Ishikawa (cell line): ENCODE data around the gene CETP.

Experiments used
- CEBPB ChIP-seq: IDR thresholded peaks from 2 replicates; pipeline ENCODE4 v1.6.1; 2012
- CREB1 ChIP-seq: IDR thresholded peaks from 2 replicates; pipeline ENCODE4 v1.6.1; 2012; ENCODE audit warnings: low read depth
- EGR1 ChIP-seq: IDR thresholded peaks from 2 replicates; pipeline ENCODE4 v1.6.1; 2012
- EP300 ChIP-seq: IDR thresholded peaks from 2 replicates; pipeline ENCODE4 v1.6.1; 2012; ENCODE audit warnings: borderline replicate concordance
- FOXM1 ChIP-seq: IDR thresholded peaks from 2 replicates; pipeline ENCODE4 v1.6.1; 2012; ENCODE audit warnings: low read depth, borderline replicate concordance
- MAX ChIP-seq: IDR thresholded peaks from 2 replicates; pipeline ENCODE4 v1.6.1; 2012
- NFIC ChIP-seq: IDR thresholded peaks from 2 replicates; pipeline ENCODE4 v1.6.1; 2012
- RAD21 ChIP-seq: IDR thresholded peaks from 2 replicates; pipeline ENCODE4 v1.6.1; 2012; ENCODE audit warnings: low read depth
- REST ChIP-seq: IDR thresholded peaks from 2 replicates; pipeline ENCODE4 v1.6.1; 2012; ENCODE audit warnings: low read depth, mild to moderate bottlenecking
- TAF1 ChIP-seq: IDR thresholded peaks from 2 replicates; pipeline ENCODE4 v1.6.1; 2012; ENCODE audit warnings: low read depth, mild to moderate bottlenecking
- TCF12 ChIP-seq: IDR thresholded peaks from 2 replicates; pipeline ENCODE4 v1.6.1; 2012; ENCODE audit warnings: low read depth
- USF1 ChIP-seq: IDR thresholded peaks from 2 replicates; pipeline ENCODE4 v1.6.1; 2012
- YY1 ChIP-seq: IDR thresholded peaks from 2 replicates; pipeline ENCODE4 v1.6.1; 2012; ENCODE audit warnings: low read depth
- ZBTB7A ChIP-seq: IDR thresholded peaks from 2 replicates; pipeline ENCODE4 v1.6.1; 2012; ENCODE audit warnings: low read depth

GRCh38 chr16:56936491-56936890, 25.3 kb upstream of the CETP start:
- TF ChIP-seq TAF1 = no peak
- no peak for TF ChIP-seq MAX
- no peak for TF ChIP-seq ZBTB7A
- no peak for TF ChIP-seq REST
- TF ChIP-seq NFIC = no peak
- TF ChIP-seq EGR1 = no peak
- no peak for TF ChIP-seq RAD21
- TF ChIP-seq EP300 = no peak
- TF ChIP-seq USF1 = no peak
- TF ChIP-seq CEBPB = no peak
- no peak for TF ChIP-seq TCF12
- no peak for TF ChIP-seq YY1
- TF ChIP-seq CREB1 = no peak
- no peak for TF ChIP-seq FOXM1
